Adipocyte (in vitro differentiated cells): ENCODE results near the gene SLC16A7.

ENCODE experiments used
- DNase-seq: peaks from one replicate; pipeline ENCODE4 v3.0.0-alpha.2; 2015; ENCODE audit warnings: low read depth
- H3K27me3 ChIP-seq: replicated peaks from 2 replicates; pipeline ENCODE4 v1.7.0; 2013; ENCODE audit warnings: mild to moderate bottlenecking, low read length, moderate library complexity; ENCODE audit not compliant: control insufficient read depth, insufficient read depth
- H3K36me3 ChIP-seq: 2 replicates; pipeline ENCODE4 v1.7.0; 2013; ENCODE audit warnings: low read length, mild to moderate bottlenecking, moderate library complexity; ENCODE audit not compliant: control insufficient read depth, insufficient read depth, severe bottlenecking
- H3K4me1 ChIP-seq: 2 replicates; pipeline ENCODE4 v1.7.0; 2013; ENCODE audit warnings: mild to moderate bottlenecking, low read length, moderate library complexity; ENCODE audit not compliant: control insufficient read depth, insufficient read depth
- H3K4me3 ChIP-seq: 2 replicates; pipeline ENCODE4 v1.7.0; 2013; ENCODE audit warnings: mild to moderate bottlenecking, low read length, moderate library complexity
- H3K9ac ChIP-seq: 2 replicates; pipeline ENCODE4 v1.7.0; 2013; ENCODE audit warnings: mild to moderate bottlenecking, low read length, moderate library complexity
- H3K9me3 ChIP-seq: 2 replicates; pipeline ENCODE4 v1.7.0; 2013; ENCODE audit warnings: mild to moderate bottlenecking, low read length, moderate library complexity; ENCODE audit not compliant: control insufficient read depth

The SLC16A7 gene

DNA sequence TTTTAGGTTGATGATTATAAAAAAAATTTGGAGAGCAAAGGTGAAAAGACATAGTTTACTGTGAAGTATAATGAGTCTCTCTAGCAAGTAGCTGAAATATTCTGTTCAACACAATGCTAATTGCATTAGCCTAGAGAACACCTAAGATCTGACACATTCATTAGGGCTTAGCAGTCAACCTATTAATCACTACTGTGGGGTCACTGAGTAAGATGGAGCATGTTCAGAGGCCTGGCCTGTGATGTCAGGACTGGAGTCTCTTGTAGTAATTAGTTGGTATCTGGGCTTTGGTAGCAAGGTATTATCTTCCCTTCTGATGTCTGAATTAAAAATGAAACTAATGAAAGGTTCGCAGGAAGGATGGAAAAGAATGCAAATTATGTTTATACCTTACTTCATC is 112.7 kb downstream of the SLC16A7 start:
- no peaks in the 10 kb centered on the region for H3K27me3 ChIP-seq
- no peaks in the 10 kb centered on the region for H3K9me3 ChIP-seq
- peaks cover 16% of the 10 kb centered on the region for H3K4me1 ChIP-seq
- no peak overlapping the region for H3K9ac ChIP-seq
- H3K36me3 ChIP-seq, result peaks cover 13% of the 10 kb centered on the region
- no peak for DNase-seq
- no peak overlapping the region for H3K4me3 ChIP-seq

DNA sequence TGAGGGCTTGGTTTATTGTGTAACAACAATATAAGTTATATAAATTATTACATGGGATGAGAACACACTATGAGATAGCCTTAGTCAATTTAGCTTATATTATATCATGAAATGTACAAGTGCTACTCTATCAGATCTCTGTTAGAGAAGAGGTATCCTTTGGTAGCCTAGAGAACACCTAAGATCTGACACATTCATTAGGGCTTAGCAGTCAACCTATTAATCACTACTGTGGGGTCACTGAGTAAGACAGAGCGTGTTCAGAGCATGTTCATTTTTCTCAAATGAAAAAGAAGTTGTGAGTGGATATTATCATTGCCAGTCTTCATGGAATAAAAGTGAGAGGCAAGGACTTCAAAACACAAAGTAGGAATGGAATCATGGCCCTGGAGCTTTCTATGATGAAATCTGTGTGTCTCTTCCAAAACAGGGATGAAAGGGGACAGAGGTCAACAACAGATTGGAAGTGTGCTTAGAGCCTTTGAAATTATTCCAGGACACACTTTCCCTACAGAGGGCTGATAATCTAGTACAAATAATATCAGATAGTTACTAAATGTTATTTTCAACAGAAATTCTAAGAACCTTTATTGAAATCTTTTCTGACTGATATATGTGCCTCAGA is 114.3 kb downstream of the SLC16A7 start:
- no peak for DNase-seq
- H3K9ac ChIP-seq, result no peak overlapping the region
- no peak overlapping the region for H3K4me3 ChIP-seq
- H3K36me3 ChIP-seq, result peaks cover 9% of the 10 kb centered on the region
- no peaks in the 10 kb centered on the region for H3K9me3 ChIP-seq
- peaks cover 16% of the 10 kb centered on the region for H3K4me1 ChIP-seq
- H3K27me3 ChIP-seq, result no peaks in the 10 kb centered on the region

DNA sequence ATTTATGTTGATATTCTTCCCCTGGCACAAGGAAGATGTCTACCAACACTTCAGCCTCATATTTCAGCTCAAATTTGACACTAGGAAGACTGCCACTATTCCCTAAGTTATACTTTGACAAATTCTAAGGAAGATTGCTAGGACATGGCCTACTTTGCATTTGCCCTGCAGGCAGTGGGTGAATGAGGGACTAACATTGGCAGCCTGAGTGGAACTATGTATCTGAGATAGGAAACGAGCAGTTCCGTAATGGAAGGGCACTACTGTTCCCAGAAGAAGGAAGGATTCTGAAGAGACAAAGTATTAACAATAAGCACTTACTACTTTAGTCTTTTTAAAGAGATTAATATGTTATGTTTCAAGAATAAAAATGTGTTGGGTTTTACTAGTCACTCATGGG is 115.1 kb downstream of the SLC16A7 start:
- Histone ChIP-seq H3K4me1 (peaks cover 16% of the 10 kb centered on the region), H3K36me3 (peaks cover 1% of the 10 kb centered on the region), H3K9me3 (no peaks in the 10 kb centered on the region), H3K27me3 (no peaks in the 10 kb centered on the region), H3K4me3 (no peak overlapping the region), H3K9ac (no peak overlapping the region)
- no peak for DNase-seq

DNA sequence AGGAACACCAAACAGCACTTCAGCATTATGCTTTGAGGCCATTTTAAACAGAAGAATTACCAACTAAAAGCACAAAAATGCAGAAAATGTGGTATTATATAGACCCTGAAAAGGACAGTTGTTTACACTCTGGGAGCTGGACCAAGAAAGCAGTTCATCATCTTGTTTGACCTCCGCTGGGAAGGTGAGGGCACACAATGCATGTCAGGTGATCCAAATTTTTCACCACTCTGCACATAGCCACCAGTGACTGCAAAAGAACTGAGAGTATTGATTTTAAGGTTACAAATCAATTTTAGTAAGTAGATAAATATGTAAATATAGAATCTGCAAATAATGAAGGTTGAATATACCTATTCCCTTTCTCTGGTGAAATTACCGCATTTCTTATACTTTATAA is 119.6 kb downstream of the SLC16A7 start:
- H3K4me3 ChIP-seq, result no peak overlapping the region
- no peaks in the 10 kb centered on the region for H3K36me3 ChIP-seq
- DNase-seq, result no peak
- H3K4me1 ChIP-seq, result peaks cover 8% of the 10 kb centered on the region
- no peaks in the 10 kb centered on the region for H3K27me3 ChIP-seq
- H3K9me3 ChIP-seq, result no peaks in the 10 kb centered on the region
- H3K9ac ChIP-seq, result no peak overlapping the region

DNA sequence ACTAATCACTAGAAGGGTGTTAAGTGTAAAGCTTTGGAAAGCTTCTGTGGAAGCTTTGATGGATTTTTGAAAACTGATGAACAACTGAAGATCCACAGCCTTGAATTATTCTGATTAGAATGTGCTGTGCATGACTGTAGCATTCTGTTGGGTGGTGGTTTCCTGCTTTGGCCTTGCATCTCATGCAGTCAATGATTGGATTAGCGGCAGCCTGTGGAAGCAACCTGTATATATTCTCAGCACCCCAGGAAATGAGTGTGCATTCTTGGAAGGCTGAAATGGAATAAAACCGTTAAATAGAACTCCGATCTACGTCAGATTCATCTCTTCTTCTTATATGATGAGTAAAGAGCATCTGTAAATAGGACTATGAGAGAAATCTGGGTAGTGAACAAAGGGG is 120.2 kb downstream of the SLC16A7 start:
- peaks cover 8% of the 10 kb centered on the region for H3K4me1 ChIP-seq
- no peak overlapping the region for H3K9ac ChIP-seq
- H3K4me3 ChIP-seq, result no peak overlapping the region
- no peaks in the 10 kb centered on the region for H3K27me3 ChIP-seq
- no peaks in the 10 kb centered on the region for H3K36me3 ChIP-seq
- H3K9me3 ChIP-seq, result no peaks in the 10 kb centered on the region
- no peak for DNase-seq

DNA sequence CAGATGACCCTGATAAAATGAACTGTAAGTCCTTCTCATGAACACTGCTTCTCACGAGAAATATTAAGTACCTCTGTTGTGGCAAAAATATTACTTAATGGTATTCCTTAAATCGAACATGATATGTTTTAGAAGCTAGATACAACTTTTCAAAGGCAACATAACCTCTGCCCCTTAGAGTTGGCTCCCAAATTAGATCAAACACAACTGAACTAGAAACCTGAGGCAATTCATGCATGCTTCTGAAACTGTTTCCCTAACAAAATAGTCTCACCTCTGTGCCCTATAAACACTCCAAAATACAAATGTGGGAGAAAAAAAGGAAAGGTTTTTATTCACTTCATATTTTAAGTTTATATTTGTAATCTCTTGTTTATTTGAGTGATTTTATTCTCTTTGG is 121.6 kb downstream of the SLC16A7 start:
- Histone ChIP-seq H3K36me3 (no peaks in the 10 kb centered on the region), H3K27me3 (no peaks in the 10 kb centered on the region), H3K4me1 (peaks cover 8% of the 10 kb centered on the region), H3K9ac (peak overlapping the region; percentile 13), H3K9me3 (no peaks in the 10 kb centered on the region), H3K4me3 (no peak overlapping the region)
- no peak for DNase-seq

DNA sequence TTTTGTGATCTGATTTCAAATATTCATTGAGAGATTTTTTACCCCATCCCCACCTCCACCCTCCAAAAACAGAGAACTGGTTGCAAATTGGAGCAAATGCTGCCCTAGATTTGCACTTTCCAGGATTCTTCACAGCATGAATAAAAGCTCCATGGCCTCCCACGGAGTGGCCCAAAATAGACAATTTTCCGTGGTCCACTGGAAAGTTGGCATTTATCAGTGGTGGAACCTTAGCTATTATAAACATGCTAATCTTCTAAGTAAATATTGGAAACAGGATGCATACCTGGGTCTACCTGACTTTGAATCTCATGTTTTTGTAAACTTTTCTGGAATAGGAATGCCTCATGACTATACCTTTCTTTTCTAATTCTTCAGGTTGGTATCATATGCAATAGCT is 123.9 kb downstream of the SLC16A7 start:
- peaks cover 19% of the 10 kb centered on the region for H3K4me1 ChIP-seq
- H3K9ac ChIP-seq, result no peak overlapping the region
- no peak for DNase-seq
- no peaks in the 10 kb centered on the region for H3K27me3 ChIP-seq
- H3K36me3 ChIP-seq, result no peaks in the 10 kb centered on the region
- H3K4me3 ChIP-seq, result no peak overlapping the region
- no peaks in the 10 kb centered on the region for H3K9me3 ChIP-seq

DNA sequence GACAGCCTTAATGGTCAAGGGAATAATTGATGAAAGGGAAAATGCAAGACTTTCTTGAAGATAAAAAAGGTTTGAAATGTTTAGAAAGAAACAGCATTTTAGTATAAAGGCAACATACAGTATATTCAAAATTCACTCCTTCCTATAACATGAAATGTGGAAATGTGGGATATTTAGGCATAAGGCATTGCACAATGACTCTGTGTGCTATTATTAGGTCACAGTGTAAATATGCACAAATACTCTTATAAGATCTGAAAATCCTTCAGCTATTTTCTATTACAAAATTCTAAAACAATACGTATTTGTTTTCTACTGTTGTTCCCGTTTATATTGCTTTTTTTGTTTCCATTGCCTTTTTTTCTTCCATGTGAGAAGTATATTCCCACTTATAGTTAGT is 127.7 kb downstream of the SLC16A7 start:
- no peaks in the 10 kb centered on the region for H3K36me3 ChIP-seq
- H3K9me3 ChIP-seq, result no peaks in the 10 kb centered on the region
- peak; percentile 36 for DNase-seq
- no peaks in the 10 kb centered on the region for H3K27me3 ChIP-seq
- H3K9ac ChIP-seq, result no peak overlapping the region
- peaks cover 24% of the 10 kb centered on the region for H3K4me1 ChIP-seq
- no peak overlapping the region for H3K4me3 ChIP-seq

DNA sequence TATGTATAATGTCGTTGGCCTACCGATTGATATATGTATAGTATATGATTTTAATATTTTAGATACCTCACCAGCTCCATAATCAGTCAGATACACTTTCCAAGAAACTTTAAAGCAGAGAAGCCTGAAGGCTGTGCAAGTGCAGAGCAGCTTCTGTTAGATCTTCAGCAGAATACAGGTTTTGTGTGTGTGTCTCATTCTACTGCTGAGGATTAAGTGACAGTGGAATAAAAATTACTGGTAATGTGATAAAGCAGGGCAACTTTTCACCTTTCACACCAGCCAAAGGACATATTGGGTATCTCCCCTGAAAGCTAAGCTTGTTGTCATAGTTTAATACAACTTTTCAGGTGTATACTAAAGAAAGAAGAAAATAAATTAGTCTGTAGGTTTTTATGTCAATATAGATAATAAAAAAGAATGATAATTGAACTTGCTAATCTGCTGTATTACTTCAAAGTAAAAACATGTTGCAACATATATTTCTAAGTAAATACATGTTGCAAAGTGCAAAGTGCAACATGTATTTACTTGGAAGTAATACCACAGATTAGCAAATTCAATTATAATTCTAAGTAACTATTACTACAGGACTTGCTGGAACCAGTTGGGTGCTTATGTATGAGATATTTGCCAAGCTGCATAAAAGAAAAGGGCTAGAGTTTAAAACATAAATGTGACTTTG is 128.3 kb downstream of the SLC16A7 start:
- Histone ChIP-seq H3K4me1 (peaks cover 24% of the 10 kb centered on the region), H3K4me3 (no peak overlapping the region), H3K27me3 (no peaks in the 10 kb centered on the region), H3K36me3 (no peaks in the 10 kb centered on the region), H3K9me3 (no peaks in the 10 kb centered on the region), H3K9ac (no peak overlapping the region)
- no peak for DNase-seq

DNA sequence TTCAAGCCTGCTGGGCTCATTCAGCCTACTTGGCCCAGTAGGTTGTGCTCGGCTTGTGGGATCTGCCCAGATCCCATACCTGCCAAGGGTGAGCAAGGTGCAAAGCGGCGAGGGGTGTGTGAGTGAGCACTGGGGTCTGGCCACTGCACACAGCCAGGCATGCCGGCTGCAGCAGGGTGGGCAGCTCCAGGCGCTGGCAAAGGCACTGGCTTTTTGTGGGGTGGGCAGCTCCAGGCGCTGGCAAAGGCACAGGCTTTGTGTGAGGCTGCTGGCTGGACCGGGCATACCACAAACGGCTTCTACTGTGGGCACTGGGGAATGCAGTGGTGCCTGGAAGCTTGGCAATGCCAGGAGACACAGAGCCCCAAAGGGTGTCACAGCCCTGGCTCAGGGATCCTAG is 137.4 kb downstream of the SLC16A7 start:
- Histone ChIP-seq H3K9ac (no peak overlapping the region), H3K27me3 (no peaks in the 10 kb centered on the region), H3K4me1 (peaks cover 18% of the 10 kb centered on the region), H3K36me3 (no peaks in the 10 kb centered on the region), H3K4me3 (no peak overlapping the region), H3K9me3 (no peaks in the 10 kb centered on the region)
- no peak for DNase-seq

DNA sequence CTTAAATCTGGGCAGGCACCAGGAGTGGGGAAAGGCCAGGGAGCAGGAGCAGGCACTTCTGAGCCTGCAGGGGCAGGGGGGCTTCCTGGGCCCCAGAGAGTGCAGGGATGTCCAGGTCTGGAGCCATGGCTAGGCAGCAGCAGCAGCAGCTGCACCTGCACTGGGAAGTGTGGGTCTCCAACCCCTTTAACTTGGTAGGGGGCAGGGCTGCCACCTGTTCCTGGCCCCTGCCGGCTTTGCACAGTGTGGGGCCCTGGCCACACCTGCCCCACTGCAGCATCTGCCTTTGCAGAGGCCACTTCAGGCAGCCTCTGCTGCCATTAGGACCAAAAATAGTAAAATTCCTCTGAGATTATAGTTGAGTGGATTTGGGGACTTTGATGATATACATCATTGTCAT is 138.5 kb downstream of the SLC16A7 start:
- Histone ChIP-seq H3K27me3 (no peaks in the 10 kb centered on the region), H3K9ac (no peak overlapping the region), H3K4me1 (peaks cover 22% of the 10 kb centered on the region), H3K4me3 (no peak overlapping the region), H3K9me3 (no peaks in the 10 kb centered on the region), H3K36me3 (no peaks in the 10 kb centered on the region)
- DNase-seq, result no peak

DNA sequence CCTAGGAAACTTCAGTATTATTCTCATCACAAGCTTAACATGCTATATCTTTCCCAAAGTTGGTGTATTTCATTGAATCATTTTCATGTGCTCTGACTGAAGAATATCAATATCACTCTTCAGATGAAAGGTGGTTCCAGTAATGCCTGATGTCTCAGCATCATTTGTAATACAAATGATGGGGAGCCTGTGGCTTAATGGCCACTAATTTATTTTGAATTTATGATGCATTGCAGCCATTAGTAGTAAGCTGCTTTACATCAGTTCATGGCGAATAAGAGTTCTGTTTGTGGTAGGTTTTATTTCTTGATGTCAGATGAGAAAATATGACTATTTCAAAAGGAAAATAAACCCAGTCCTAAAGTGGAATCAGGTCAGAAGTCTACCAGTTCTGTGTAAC is 139.4 kb downstream of the SLC16A7 start:
- Histone ChIP-seq H3K36me3 (no peaks in the 10 kb centered on the region), H3K4me1 (peaks cover 22% of the 10 kb centered on the region)

More for the DNA sequence above, 139.4 kb downstream of the SLC16A7 start:
- Histone ChIP-seq H3K27me3 (no peaks in the 10 kb centered on the region), H3K4me3 (no peak overlapping the region), H3K9me3 (no peaks in the 10 kb centered on the region), H3K9ac (no peak overlapping the region)
- no peak for DNase-seq
